Thyroid gland (tissue), 4 donors: Measurements from ENCODE around the gene SYNE4.

Experiments
- POLR2A ChIP-seq, 2 donors: fragments of 450-650 bp; IDR thresholded peaks; one replicate each; pipeline ENCODE4 v1.6.1; 2017; ENCODE audit warnings: antibody characterized with exemption in 2 of 2, mild to moderate bottlenecking in 2 of 2, moderate library complexity in 1 of 2
- TF ChIP-seq, protein P1 (sequence below), 6 experiments: fragments of 200-600 bp in 3 of 6; fragments of 450-650 bp in 3 of 6; sonication (generic) in 3 of 6; IDR thresholded peaks; one replicate each; pipeline ENCODE4 v1.5.1; 2016 to 2019; ENCODE audit warnings: antibody characterized with exemption in 6 of 6, mild to moderate bottlenecking in 2 of 6, inconsistent platforms in 1 of 6, moderate library complexity in 1 of 6

DNA sequence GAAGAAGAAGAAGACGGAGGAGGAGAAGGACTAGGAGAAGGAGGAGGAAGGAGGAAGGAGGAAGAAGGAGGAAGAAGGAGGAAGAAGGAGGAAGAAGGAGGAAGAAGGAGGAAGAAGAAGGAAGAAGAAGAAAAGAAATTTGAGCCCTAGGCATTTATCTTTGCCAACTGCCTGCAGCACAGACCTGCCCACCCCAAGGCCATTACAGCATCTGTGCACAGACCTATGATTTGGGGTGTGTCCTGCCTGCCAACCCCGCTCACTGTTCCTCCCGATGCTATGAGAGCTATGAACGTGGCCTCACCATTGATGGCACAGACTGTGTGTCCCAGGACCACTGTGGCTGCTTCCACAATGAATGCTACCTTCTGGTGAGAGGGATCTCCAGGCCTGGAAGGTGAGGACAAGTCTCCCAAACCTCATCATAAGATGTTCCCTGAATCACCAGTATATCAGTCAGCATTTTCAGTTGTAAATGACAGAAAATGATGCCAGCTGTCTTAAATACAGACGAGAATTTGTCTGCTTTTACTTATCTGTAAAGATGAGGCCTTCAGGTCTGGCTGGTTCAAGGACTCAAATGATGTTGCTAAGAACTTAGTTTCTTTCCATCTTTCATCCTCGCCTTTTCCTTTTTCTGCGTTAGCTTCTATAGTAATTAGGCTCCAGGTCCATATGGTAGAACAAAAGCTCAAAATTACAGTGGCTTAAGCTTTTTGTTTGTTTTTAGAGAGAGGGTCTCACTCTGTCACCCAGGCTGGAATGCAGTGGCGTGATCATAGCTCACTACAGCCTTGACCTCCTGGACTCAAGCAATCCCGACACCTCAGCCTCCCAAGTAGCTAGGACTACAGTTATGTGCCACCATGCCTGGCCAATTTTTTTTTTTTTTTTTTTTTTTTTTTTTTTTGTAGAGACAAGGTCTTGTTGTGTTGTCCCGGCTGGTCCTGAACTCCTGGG is 17.6 kb downstream of the SYNE4 start:
- TF ChIP-seq, protein P1, sequence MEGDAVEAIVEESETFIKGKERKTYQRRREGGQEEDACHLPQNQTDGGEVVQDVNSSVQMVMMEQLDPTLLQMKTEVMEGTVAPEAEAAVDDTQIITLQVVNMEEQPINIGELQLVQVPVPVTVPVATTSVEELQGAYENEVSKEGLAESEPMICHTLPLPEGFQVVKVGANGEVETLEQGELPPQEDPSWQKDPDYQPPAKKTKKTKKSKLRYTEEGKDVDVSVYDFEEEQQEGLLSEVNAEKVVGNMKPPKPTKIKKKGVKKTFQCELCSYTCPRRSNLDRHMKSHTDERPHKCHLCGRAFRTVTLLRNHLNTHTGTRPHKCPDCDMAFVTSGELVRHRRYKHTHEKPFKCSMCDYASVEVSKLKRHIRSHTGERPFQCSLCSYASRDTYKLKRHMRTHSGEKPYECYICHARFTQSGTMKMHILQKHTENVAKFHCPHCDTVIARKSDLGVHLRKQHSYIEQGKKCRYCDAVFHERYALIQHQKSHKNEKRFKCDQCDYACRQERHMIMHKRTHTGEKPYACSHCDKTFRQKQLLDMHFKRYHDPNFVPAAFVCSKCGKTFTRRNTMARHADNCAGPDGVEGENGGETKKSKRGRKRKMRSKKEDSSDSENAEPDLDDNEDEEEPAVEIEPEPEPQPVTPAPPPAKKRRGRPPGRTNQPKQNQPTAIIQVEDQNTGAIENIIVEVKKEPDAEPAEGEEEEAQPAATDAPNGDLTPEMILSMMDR (IDR thresholded peaks at IDR 0.05), result no peak
- TF ChIP-seq POLR2A (IDR thresholded peaks at IDR 0.05), result no peak
